HG03135 (cell line): Measurements from ENCODE around the gene CLEC18A.
"Not testable (repeated sequence)": the region's sequence is repeated elsewhere in the genome, so short reads cannot be mapped to it uniquely, and the experiment has no call there.

Experiments used
- ATAC-seq: cut with Tn5 transposase; IDR thresholded peaks from one replicate; pipeline ENCODE4 v1.9.1; 2021; ENCODE audit warnings: mild to moderate bottlenecking, moderate library complexity; ENCODE audit not compliant: unreplicated experiment

Gene CLEC18A

GRCh38 chr16:69951017-69951671 lies at the start of gene CLEC18A:
TSS of gene CLEC18A (plus strand) at chr16:69951334. CDS start at chr16:69951367, 33 bp downstream.
- ATAC-seq, result not testable (repeated sequence)

GRCh38 chr16:69903865-69904415 lies 47.2 kb upstream of the CLEC18A start:
- ATAC-seq, result no peak

GRCh38 chr16:69904495-69905170 lies 46.5 kb upstream of the CLEC18A start:
- ATAC-seq, result no peak

- ATAC-seq, result no peak
These were observed 46.0 kb upstream of the CLEC18A start for GRCh38 chr16:69905171-69905555.

- no peak for ATAC-seq
These were observed 44.2 kb upstream of the CLEC18A start for GRCh38 chr16:69906838-69907401.

GRCh38 chr16:69909043-69909442 lies 42.1 kb upstream of the CLEC18A start:
- no peak for ATAC-seq

- ATAC-seq, result no peak
These were observed 41.4 kb upstream of the CLEC18A start for GRCh38 chr16:69909760-69910159.

- ATAC-seq, result no peak
These were observed 40.2 kb upstream of the CLEC18A start for GRCh38 chr16:69910964-69911363.

GRCh38 chr16:69916462-69916861 lies 34.7 kb upstream of the CLEC18A start:
- no peak for ATAC-seq

GRCh38 chr16:69917311-69917710 lies 33.8 kb upstream of the CLEC18A start:
- no peak for ATAC-seq

GRCh38 chr16:69917739-69918138 lies 33.4 kb upstream of the CLEC18A start:
- no peak for ATAC-seq

GRCh38 chr16:69918241-69918640 lies 32.9 kb upstream of the CLEC18A start:
- ATAC-seq, result no peak

GRCh38 chr16:69921127-69921526 lies 30.0 kb upstream of the CLEC18A start:
- no peak for ATAC-seq

GRCh38 chr16:69922200-69922599 lies 28.9 kb upstream of the CLEC18A start:
- ATAC-seq, result no peak

- ATAC-seq, result no peak
These were observed 26.9 kb upstream of the CLEC18A start for GRCh38 chr16:69924041-69924775.

- ATAC-seq, result no peak
These were observed 26.4 kb upstream of the CLEC18A start for GRCh38 chr16:69924777-69925191.

- ATAC-seq, result no peak
These were observed 25.8 kb upstream of the CLEC18A start for GRCh38 chr16:69925311-69925710.

- ATAC-seq, result no peak
These were observed 24.9 kb upstream of the CLEC18A start for GRCh38 chr16:69926241-69926640.

GRCh38 chr16:69927056-69927757 lies 23.9 kb upstream of the CLEC18A start:
- ATAC-seq, result no peak

GRCh38 chr16:69928856-69929400 lies 22.2 kb upstream of the CLEC18A start:
- no peak for ATAC-seq
